WI38 (cell line): ENCODE results near the gene COL6A5.

Experiments used
- H3K4me3 ChIP-seq: 2 replicates; pipeline ENCODE4 v1.5.1; 2011; ENCODE audit warnings: low read depth, mild to moderate bottlenecking, control low read depth, low read length
- TF ChIP-seq, protein P1 (sequence below): IDR thresholded peaks from 2 replicates; pipeline ENCODE4 v1.5.1; 2012; ENCODE audit warnings: low read depth, mild to moderate bottlenecking, control low read depth, low read length

COL6A5 gene, protein sequence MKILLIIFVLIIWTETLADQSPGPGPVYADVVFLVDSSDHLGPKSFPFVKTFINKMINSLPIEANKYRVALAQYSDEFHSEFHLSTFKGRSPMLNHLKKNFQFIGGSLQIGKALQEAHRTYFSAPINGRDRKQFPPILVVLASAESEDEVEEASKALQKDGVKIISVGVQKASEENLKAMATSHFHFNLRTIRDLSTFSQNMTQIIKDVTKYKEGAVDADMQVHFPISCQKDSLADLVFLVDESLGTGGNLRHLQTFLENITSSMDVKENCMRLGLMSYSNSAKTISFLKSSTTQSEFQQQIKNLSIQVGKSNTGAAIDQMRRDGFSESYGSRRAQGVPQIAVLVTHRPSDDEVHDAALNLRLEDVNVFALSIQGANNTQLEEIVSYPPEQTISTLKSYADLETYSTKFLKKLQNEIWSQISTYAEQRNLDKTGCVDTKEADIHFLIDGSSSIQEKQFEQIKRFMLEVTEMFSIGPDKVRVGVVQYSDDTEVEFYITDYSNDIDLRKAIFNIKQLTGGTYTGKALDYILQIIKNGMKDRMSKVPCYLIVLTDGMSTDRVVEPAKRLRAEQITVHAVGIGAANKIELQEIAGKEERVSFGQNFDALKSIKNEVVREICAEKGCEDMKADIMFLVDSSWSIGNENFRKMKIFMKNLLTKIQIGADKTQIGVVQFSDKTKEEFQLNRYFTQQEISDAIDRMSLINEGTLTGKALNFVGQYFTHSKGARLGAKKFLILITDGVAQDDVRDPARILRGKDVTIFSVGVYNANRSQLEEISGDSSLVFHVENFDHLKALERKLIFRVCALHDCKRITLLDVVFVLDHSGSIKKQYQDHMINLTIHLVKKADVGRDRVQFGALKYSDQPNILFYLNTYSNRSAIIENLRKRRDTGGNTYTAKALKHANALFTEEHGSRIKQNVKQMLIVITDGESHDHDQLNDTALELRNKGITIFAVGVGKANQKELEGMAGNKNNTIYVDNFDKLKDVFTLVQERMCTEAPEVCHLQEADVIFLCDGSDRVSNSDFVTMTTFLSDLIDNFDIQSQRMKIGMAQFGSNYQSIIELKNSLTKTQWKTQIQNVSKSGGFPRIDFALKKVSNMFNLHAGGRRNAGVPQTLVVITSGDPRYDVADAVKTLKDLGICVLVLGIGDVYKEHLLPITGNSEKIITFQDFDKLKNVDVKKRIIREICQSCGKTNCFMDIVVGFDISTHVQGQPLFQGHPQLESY (N-terminal part only)

GRCh38 chr3:130345487-130346079, at the start of gene COL6A5:
Gene COL6A5 (plus strand): TSS chr3:130345672. CDS start chr3:130373639, 27,967 bp downstream.
- TF ChIP-seq, protein P1, sequence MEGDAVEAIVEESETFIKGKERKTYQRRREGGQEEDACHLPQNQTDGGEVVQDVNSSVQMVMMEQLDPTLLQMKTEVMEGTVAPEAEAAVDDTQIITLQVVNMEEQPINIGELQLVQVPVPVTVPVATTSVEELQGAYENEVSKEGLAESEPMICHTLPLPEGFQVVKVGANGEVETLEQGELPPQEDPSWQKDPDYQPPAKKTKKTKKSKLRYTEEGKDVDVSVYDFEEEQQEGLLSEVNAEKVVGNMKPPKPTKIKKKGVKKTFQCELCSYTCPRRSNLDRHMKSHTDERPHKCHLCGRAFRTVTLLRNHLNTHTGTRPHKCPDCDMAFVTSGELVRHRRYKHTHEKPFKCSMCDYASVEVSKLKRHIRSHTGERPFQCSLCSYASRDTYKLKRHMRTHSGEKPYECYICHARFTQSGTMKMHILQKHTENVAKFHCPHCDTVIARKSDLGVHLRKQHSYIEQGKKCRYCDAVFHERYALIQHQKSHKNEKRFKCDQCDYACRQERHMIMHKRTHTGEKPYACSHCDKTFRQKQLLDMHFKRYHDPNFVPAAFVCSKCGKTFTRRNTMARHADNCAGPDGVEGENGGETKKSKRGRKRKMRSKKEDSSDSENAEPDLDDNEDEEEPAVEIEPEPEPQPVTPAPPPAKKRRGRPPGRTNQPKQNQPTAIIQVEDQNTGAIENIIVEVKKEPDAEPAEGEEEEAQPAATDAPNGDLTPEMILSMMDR, result no peak
- H3K4me3 ChIP-seq, result no peak within 1 kb of the TSS

GRCh38 chr3:130299531-130299930, 45.9 kb upstream of the COL6A5 start:
- TF ChIP-seq, protein P1, result no peak
- H3K4me3 ChIP-seq, result no peak overlapping the region

DNA sequence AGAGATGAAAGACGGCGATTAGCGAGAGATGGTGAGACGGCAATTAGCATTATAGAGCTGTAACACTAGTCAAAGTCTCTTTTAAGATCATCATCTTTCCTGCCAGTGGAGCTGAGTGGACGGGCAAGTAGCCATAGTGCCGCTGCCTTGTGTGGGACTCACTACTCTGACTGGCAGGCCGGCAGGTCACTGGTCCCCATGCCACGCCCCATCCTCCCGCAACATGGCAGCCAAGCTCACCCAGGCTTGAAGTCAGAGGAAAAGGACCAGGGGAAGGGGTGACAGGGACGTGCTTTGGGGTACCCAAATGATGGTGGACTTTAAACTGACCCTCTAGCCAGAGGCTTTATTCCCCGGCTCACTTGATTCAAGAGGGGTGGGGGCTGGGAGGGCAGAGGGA, 44.6 kb upstream of the COL6A5 start:
- TF ChIP-seq, protein P1, result no peak
- H3K4me3 ChIP-seq, result no peak overlapping the region

GRCh38 chr3:130310109-130310508, 35.4 kb upstream of the COL6A5 start:
- TF ChIP-seq, protein P1, result no peak
- H3K4me3 ChIP-seq, result no peak overlapping the region

DNA sequence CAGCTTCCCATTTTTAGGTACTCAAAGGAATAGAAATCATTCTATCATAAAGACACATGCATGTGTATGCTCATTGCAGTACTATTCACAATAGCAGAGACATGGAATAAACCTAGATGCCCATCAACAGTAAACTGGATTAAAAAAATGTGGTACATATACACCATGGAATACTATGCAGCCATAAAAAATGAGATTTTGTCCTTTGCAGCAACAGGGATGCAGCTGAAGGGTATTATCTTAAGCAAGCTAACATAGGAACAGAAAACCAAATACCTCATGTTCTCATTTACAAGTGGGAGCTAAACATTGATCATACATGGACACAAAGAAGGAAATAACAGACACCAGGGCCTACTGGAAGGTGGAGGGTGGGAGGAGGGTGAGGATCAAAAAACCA, 33.1 kb upstream of the COL6A5 start:
- H3K4me3 ChIP-seq, result no peak overlapping the region
- TF ChIP-seq, protein P1, result no peak

GRCh38 chr3:130316169-130316568, 29.3 kb upstream of the COL6A5 start:
- TF ChIP-seq, protein P1, result no peak
- no peak overlapping the region for H3K4me3 ChIP-seq
